Stimulated activated CD4-positive, alpha-beta T cell treated with anti-CD3 and anti-CD28 coated beads, TNF-alpha, amount 100 ng/mL, for 1 hour (primary cell): ENCODE data around the gene SAP30BP.

Experiments used
- DNase-seq, 3 donors: peaks; one replicate each; pipeline ENCODE4 v3.0.0-alpha.2; 2020; ENCODE audit warnings: low read depth in 3 of 3, low spot score in 1 of 3

The SAP30BP gene

GRCh38 chr17:75737133-75737962, 70.2 kb downstream of the SAP30BP start:
- no peak for DNase-seq

GRCh38 chr17:75738218-75738802, 71.2 kb downstream of the SAP30BP start:
- DNase-seq = no peak

DNA sequence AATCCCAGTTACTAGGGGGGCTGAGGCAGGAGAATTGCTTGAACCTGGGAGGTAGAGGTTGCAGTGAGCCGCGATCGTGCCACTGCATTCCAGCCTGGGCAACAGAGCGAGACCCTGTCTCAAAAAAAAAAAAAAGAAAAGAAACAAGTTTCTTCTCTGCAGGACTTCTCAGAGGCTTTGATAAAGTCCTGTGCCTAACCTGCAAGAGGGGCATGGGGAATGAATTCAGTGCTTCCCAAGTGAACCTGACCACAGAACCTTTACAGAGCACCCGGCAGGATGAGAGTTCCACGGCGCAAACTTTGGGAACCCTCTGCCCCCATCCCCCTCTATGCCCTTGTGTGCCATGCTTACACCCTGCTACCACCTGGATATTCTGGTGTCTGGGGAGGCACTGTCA, 72.0 kb downstream of the SAP30BP start:
- no peak for DNase-seq

DNA sequence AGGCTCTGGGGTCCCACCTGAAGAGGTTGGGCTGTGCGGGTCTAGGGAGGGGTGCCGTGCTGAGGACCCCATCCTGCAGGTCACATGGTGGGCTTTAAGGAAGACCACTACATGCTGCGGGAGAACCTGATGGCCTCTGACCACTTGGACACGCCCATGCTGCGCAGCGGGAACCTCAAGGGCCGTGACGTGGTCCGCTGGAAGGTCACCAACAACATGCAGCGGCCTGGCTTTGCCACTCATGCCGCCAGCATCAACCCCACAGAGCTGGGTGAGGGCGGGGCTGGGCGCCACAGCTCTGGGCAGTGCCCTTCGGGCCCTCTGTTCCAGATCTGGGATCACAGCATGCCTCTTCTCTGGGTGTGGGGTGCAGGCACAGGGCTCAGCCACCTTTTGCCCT, 72.7 kb downstream of the SAP30BP start:
- no peak for DNase-seq

- no peak for DNase-seq
These were observed 73.1 kb downstream of the SAP30BP start for GRCh38 chr17:75740215-75740614.

DNA sequence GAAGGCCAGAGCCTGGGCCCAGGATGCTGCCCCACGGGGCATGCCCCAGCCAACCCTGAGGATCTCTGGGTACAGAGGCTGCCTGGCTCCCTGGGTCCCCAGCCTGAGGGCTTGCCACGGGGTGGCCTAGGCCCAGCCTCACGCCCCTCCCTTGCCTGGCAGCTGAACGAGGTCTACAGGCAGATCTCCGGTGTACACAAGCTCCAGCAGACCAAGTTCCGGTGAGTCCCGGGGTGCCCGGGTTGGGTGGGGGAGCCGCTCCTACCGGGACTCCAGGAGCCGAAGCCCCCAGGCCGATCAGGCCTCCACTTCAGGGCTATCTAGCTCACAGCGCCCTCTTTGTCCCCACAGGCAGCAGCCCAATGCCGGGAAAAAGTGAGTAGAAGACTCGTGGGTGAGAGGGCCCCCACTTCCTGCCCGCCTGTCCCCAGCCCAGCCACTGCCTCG, 73.5 kb downstream of the SAP30BP start:
- no peak for DNase-seq

- DNase-seq = no peak
These were observed 75.2 kb downstream of the SAP30BP start for GRCh38 chr17:75742337-75742736.

DNA sequence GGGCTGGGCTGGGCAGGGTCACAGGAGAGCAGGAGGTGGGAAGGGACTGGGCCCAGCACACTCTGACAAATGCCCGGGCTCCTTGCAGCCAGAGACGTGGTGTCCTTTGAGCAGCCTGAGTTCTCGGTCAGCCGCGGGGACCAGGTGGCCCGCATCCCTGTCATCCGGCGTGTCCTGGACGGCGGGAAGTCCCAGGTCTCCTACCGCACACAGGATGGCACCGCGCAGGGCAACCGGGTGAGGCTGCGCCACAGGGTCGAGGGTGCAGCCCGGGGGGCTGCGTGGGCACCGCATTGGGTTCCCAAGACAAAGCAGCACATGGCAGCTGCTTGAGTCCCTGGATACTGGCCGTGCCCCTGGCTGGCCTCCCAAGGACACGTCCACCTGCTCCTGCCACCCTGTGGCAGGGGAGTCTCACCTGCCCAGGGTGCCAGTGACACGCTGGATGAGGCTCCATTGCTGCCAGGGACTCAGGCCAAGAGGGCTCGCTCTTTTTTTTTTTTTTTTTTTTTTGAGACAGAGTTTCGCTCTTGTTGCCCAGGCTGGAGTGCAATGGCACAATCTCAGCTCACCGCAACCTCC, 76.6 kb downstream of the SAP30BP start:
- DNase-seq = no peak

GRCh38 chr17:75748706-75749105, 81.6 kb downstream of the SAP30BP start:
- no peak for DNase-seq

DNA sequence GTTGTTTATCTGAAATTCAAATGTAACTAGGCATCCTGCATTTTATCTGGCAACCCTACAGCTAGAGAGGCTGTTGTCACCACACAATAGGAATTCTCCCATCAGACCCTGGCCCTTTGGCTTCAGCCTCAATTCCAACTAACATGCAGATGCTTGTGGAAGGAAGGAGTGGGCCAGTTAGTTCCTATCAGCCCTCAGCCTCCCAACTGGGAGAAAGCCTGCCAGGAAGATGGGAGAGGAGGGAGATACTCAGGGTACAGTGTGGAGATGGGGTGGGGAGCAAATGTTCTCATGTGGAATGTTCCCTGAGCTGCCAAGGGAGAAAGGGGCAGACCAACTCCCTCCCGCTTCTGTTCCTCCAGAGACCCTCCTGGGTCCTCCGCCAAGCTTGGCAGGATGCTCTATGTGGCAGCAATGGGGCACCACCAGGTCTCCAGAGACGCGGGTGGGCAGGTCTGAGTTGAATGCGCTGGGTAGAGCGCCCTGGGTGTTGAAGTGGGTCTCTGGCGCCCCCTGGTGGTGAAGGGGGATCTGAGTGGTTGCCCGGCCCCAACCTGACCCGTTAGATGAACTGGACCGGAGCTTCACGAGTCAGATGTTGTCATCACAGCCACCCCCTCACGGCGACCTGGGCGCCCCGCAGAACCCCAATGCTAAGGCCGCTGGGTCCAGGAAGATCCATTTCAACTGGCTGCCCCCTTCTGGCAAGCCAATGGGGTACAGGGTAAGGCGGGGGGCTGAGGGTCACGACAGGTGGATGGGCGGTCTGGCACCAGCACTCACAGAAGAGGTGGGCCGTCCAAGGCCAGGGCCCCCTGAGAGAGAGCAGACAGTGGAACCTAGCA, 82.6 kb downstream of the SAP30BP start:
- DNase-seq = peak; percentile 63 to 93 (median 76)

GRCh38 chr17:75750661-75751423, 83.7 kb downstream of the SAP30BP start:
- no peak for DNase-seq

DNA sequence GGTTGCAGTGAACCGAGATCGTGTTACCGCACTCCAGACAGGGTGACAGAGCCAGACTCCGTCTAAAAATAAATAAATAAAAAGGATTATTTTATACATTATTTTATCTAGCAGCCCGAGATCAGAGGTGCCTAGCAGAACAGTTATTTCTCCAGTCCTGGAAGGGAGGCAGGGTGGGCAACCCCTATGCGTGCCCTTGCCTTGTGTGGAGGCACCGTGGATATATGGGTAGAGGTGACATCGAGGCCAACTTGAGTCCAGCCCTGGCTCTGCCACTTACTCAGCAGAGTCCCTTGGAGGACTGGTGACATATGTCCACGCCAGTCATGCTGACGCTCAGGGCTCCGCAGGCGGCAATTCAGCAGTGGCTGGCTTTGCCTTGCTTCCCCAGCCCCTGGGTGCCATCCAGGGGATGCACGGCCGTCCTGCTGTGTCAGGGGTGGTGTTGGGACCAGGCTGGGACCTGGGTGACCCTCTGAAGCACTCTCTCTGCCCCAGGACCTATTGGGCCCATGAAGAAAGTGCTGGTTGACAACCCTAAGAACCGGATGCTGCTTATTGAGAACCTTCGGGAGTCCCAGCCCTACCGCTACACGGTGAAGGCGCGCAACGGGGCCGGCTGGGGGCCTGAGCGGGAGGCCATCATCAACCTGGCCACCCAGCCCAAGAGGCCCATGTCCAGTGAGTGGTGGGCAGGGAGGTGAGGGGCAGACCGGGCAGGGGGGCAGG, 84.7 kb downstream of the SAP30BP start:
- no peak for DNase-seq

DNA sequence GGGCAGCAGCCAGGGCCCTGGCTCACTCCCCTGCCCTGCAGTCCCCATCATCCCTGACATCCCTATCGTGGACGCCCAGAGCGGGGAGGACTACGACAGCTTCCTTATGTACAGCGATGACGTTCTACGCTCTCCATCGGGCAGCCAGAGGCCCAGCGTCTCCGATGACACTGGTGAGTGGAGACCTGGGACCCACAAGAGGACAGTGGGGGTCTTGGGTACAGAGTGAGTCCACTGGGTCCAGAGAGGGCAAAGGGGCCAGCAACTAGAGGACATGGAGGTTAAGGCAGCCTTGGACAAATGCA, 85.2 kb downstream of the SAP30BP start:
- DNase-seq = no peak

DNA sequence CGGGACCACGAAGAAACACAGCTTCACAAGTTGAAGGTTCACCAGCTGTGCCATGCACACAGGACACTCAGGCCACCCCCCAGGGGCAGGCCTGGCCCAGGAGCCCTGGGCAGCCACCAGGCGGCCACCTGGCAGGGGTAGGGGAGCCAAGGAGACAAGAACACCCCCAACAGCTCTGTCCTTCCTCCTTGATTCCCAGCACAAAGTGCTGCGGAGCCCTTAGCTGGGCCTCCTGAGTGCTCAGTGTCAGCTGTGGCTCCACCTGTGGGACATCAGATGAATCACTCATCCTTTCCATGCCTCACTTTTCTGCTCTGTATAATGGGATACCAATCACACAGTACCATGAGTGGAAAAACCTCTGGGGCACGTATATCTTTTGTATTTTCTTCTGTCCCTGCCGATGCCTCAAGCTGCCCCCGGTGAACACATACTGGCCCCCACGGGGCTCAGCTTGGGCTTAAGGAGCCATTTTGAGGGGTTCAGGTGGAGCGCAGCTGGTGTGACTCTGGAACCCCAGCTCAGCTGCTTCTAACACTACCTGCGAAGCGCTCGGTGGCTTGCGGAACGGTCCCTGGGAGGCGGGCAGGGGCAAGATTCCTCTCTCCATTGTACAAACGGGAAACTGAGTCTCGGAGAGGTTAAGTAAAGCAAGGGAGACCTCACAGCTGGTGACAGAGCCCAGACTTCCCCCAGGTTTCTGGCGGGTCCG, 85.8 kb downstream of the SAP30BP start:
- DNase-seq = no peak

DNA sequence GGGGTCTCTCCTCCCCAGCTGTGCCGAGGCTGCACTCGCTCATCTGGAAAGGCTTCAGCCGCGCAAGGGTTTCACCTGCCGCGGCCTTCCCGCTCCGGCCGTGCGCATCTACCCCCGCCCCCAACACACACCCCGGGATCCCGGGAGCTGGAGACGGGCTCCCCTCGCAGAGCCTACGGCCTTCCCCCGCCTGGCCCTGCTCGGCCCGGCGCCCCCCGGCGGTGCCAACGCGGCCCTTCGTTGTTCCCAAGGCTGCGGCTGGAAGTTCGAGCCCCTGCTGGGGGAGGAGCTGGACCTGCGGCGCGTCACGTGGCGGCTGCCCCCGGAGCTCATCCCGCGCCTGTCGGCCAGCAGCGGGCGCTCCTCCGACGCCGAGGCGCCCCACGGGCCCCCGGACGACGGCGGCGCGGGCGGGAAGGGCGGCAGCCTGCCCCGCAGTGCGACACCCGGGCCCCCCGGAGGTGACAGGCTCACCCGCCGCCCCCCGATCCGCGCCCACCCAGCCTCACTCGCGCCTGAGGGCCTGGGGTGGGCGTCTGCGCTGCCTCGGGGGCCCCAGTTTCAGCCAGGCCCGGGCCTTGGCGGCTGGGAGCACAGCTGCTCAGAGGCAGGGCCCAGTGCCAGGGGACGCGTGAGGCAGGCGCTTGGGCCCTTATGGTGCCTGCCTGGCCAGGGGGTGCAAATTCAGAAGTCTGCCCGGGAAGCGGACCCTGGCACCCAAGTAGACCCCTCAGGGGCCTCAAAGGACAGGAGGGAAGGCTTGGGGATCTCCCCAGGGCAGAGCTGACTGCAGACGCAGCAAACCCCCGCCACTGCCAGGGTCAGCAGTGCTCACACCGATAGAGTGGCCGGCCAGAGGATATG, 86.6 kb downstream of the SAP30BP start:
- DNase-seq = peak in 2 of 3 donors; percentile 50 to 58

DNA sequence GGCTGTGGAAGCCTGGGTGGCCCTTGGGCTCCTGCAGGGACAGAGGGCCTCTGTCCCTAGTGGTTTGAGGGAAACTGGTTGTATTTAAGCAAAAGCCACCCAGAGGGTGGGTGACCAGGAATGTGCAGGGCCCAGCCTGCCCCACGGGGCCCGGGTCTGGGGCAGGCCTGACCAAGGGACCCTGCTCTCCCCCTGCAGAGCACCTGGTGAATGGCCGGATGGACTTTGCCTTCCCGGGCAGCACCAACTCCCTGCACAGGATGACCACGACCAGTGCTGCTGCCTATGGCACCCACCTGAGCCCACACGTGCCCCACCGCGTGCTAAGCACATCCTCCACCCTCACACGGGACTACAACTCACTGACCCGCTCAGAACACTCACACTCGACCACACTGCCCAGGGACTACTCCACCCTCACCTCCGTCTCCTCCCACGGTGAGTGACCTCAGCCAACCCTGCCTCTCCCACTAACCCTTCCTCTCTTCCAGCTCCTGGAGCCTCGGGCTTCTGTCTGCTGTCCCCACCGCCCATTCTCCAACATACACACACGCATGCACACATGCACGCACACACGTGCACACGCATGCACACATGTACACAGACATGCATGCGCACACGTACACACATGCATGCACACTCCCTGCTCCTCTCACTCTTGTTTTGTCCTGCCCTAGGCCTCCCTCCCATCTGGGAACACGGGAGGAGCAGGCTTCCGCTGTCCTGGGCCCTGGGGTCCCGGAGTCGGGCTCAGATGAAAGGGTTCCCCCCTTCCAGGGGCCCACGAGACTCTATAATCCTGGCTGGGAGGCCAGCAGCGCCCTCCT, 87.5 kb downstream of the SAP30BP start:
- no peak for DNase-seq

DNA sequence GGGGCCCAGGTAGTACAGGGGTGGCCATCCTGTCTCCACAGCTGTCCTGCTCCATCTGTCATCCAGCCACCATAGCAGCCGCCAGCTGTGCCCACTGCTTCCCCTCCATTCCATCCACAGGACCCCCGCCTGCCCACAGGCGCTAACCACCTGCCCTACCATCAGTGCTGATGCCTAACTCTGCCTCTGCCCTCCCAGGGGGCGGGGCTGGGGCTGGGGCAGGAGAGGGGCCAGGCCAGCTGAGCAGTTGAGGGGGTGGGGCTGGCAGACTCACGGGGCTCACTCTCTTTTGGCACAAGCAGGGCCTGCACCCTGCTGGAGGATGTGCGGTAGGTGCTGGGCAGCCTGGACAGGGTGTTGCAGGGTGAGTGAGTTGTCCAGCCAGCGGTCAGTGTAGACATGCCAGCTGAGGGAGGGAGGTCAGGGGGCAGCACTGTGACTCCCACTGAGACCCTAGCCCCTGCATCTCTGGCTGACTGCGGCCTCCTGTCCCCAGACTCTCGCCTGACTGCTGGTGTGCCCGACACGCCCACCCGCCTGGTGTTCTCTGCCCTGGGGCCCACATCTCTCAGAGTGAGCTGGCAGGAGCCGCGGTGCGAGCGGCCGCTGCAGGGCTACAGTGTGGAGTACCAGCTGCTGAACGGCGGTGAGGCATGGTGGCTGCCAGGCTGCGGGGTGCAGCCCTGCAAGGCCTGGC, 88.2 kb downstream of the SAP30BP start:
- no peak for DNase-seq
